ENCODE measurements around the gene ADAMTS12.
"Not testable (repeated sequence)": the region's sequence is repeated elsewhere in the genome, so short reads cannot be mapped to it uniquely, and the experiment has no call there.

ADAMTS12 gene

GRCh38 chr5:33891788-33892619, at the start of gene ADAMTS12:
ADAMTS12 (minus strand) TSS chr5:33891990; CDS start chr5:33891856, 134 bp downstream.
- DNase-seq = no peak

DNA sequence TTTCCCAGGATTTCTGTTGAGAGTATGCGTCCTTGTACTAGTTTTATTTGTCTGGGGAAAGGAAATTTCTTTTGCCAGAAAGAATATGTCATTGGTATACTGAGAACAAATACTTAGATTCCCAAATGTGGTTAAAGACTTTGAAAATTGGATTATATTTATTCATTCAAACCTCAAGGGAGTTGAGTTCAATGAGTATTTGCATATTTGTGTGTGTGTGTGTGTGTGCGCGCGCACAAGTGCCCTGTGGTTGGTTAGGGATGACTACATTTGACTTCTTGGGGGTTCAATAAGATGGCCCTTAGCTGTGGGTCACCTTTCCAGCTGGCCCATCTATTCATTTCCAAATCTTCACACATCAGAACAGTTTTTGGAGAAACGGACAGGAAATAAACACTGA, 49.3 kb upstream of the ADAMTS12 start:
- no peak for DNase-seq

- DNase-seq = no peak
Observed at GRCh38 chr5:33939556-33940262, 47.9 kb upstream of the ADAMTS12 start.

- DNase-seq = no peak
Observed at GRCh38 chr5:33938881-33939280, 47.1 kb upstream of the ADAMTS12 start.

GRCh38 chr5:33938507-33938796, 46.7 kb upstream of the ADAMTS12 start:
- no peak for DNase-seq

- DNase-seq = no peak
Observed at GRCh38 chr5:33937707-33938506, 46.1 kb upstream of the ADAMTS12 start.

DNA sequence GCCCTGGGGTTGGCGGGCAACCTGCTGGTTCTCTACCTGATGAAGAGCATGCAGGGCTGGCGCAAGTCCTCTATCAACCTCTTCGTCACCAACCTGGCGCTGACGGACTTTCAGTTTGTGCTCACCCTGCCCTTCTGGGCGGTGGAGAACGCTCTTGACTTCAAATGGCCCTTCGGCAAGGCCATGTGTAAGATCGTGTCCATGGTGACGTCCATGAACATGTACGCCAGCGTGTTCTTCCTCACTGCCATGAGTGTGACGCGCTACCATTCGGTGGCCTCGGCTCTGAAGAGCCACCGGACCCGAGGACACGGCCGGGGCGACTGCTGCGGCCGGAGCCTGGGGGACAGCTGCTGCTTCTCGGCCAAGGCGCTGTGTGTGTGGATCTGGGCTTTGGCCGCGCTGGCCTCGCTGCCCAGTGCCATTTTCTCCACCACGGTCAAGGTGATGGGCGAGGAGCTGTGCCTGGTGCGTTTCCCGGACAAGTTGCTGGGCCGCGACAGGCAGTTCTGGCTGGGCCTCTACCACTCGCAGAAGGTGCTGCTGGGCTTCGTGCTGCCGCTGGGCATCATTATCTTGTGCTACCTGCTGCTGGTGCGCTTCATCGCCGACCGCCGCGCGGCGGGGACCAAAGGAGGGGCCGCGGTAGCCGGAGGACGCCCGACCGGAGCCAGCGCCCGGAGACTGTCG, 45.4 kb upstream of the ADAMTS12 start:
- no peak for DNase-seq

GRCh38 chr5:33936381-33937016, 44.7 kb upstream of the ADAMTS12 start, which contains the start of gene RXFP3:
RXFP3 (plus strand) TSS chr5:33936386; CDS start chr5:33936741, 355 bp downstream.
- DNase-seq = no peak

GRCh38 chr5:33936004-33936380, 44.2 kb upstream of the ADAMTS12 start:
- DNase-seq = no peak

DNA sequence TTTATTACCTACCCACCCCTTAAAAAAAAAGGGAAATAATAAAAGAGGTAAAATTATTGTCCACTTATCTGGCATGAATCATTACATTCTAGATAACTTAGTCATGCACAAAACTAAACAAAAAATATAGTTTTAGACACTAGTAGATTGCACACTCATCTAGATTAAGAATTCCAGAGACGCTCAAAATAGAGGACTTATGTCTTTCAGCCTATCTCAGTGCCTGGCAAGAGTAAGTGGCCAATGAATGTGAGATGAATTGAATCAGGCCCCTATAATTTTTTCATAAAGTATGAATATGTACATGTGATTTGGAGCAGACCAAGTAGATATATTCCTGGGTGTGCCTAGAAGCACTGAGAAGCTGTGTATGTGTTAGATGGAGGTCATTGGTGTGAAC, 42.4 kb upstream of the ADAMTS12 start:
- DNase-seq = no peak

GRCh38 chr5:33933723-33934169, 42.0 kb upstream of the ADAMTS12 start:
- no peak for DNase-seq

- DNase-seq = no peak
Observed at GRCh38 chr5:33931136-33931535, 39.3 kb upstream of the ADAMTS12 start.

GRCh38 chr5:33929925-33930690, 38.3 kb upstream of the ADAMTS12 start:
- no peak for DNase-seq

GRCh38 chr5:33928283-33928682, 36.5 kb upstream of the ADAMTS12 start:
- DNase-seq = no peak

DNA sequence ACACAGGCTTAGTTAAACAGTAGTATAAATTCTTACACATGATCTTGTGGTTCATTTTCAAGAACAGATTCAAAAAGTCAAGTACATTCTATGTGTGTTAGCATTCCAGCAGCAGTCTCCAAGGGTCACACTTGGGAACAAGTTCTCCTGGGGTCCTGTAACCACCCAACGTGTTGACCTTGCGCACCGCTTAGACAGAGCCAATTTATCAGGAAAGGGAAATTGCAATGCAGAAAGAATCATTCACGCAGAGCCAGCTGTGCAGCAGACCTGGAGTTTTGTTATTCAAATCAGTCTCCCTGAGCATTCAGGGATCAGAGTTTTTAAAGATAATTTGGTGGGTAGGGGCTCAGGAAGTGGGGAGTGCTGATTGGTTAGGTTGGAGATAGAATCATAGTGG, 35.9 kb upstream of the ADAMTS12 start:
- no peak for DNase-seq

GRCh38 chr5:33925278-33925677, 33.5 kb upstream of the ADAMTS12 start:
- no peak for DNase-seq

DNA sequence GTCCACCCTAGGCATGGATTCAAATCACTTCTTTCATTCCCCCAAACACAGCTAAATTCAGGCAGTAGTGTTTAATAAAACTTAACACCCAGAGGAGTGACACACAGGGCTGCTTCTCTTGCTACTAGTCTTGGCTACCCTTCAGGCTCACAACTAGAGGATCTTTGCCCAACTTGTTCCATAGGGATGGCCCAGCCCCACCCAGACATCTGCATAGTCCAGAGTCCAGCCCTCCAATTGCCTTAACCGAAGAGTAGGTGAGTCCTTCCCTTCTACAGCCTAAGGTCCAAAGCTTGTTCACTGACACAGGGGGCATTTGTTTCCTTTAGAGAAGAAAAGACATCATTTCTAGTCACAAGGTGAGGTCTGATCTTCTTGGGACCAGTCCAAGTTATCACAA, 29.2 kb upstream of the ADAMTS12 start:
- DNase-seq = no peak

DNA sequence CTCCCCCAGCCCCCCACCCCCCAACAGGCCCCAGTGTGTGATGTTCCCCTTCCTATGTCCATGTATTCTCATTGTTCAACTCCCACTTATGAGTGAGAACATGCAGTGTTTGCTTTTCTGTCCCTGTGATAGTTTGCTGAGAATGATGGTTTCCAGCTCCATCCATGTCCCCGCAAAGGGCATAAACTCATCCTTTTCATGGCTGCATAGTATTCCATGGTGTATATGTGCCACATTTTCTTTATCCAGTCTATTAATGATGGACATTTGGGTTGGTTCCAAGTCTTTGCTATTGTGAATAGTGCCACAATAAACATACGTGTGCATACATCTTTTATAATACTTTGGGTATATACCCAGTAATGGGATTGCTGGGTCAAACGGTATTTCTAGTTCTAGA, 23.1 kb upstream of the ADAMTS12 start:
- not testable (repeated sequence) for DNase-seq

GRCh38 chr5:33906248-33906647, 14.5 kb upstream of the ADAMTS12 start:
- DNase-seq = not testable (repeated sequence)

GRCh38 chr5:33905381-33905780, 13.6 kb upstream of the ADAMTS12 start:
- DNase-seq = no peak

GRCh38 chr5:33903118-33903517, 11.3 kb upstream of the ADAMTS12 start:
- no peak for DNase-seq

DNA sequence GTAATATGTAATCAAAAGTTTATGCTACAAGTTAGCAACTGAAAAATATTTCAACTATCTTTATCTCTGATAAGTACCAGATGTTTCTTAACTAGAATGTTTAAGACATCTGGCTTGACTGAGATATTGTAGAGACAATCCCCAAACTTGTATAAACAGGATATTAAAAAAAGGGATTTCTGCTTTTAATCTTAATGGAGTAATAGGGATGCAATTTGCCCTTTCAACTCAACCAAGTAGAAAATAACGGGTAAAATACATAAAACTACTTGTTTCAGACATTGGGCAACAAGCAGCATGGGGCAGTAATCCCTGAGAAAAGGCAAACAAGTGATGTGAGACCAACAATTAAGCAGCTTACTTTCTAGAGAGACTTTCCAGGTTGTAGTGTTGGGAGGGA, 9.4 kb upstream of the ADAMTS12 start:
- no peak for DNase-seq

All from NCI-H2171 (cell line).